GM19463 (cell line): Measurements from ENCODE around the gene PAXIP1.
"Not testable (repeated sequence)": the region's sequence is repeated elsewhere in the genome, so short reads cannot be mapped to it uniquely, and the experiment has no call there.

Experiments
- ATAC-seq: cut with Tn5 transposase; IDR thresholded peaks from one replicate; pipeline ENCODE4 v1.9.1; 2021; ENCODE audit warnings: mild to moderate bottlenecking, moderate library complexity; ENCODE audit not compliant: unreplicated experiment

PAXIP1 gene, protein sequence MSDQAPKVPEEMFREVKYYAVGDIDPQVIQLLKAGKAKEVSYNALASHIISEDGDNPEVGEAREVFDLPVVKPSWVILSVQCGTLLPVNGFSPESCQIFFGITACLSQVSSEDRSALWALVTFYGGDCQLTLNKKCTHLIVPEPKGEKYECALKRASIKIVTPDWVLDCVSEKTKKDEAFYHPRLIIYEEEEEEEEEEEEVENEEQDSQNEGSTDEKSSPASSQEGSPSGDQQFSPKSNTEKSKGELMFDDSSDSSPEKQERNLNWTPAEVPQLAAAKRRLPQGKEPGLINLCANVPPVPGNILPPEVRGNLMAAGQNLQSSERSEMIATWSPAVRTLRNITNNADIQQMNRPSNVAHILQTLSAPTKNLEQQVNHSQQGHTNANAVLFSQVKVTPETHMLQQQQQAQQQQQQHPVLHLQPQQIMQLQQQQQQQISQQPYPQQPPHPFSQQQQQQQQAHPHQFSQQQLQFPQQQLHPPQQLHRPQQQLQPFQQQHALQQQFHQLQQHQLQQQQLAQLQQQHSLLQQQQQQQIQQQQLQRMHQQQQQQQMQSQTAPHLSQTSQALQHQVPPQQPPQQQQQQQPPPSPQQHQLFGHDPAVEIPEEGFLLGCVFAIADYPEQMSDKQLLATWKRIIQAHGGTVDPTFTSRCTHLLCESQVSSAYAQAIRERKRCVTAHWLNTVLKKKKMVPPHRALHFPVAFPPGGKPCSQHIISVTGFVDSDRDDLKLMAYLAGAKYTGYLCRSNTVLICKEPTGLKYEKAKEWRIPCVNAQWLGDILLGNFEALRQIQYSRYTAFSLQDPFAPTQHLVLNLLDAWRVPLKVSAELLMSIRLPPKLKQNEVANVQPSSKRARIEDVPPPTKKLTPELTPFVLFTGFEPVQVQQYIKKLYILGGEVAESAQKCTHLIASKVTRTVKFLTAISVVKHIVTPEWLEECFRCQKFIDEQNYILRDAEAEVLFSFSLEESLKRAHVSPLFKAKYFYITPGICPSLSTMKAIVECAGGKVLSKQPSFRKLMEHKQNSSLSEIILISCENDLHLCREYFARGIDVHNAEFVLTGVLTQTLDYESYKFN

GRCh38 chr7:155003092-155003375, at the start of gene PAXIP1:
TSS of gene PAXIP1 (minus strand) at chr7:155003124. CDS start at chr7:155002929, 195 bp downstream.
- ATAC-seq, result peak; percentile 60

DNA sequence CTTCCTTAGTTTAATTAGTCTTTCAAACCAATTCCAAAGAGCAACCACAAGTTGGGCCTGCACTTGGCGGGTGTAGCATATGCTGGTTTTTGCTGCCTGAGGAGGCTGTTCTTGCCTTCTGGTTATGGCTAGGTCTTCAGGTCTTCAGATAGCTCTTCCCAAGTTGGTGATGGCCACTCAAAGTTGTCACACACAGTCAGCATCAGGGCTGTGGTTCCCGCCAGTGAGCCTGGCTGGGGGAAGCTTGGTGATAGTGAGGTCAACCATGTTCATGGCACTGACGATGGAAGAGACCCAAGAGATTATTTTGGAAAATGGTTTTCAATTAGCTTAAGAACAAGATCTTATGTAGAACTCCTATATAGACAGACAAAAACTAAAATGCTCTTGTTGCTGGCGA, 48.4 kb upstream of the PAXIP1 start:
- no peak for ATAC-seq

DNA sequence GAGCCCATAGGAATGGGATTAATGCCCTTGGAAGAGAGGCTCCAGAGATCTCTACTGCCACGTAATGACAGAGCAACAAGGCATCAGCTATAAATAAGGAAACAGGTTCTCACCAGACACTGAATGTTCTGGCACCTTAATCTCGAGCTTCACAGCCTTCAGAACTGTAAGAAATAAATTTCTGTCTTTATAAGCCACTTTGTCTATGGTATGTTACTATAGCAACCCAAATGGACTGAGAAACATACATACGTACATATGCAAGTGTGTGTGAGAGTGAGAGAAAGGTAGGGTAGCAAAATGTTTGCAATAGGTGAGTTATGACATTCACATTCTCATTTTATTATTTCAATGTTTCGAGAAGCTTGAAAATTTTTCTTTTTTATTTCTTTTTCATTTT, 45.1 kb upstream of the PAXIP1 start:
- no peak for ATAC-seq

DNA sequence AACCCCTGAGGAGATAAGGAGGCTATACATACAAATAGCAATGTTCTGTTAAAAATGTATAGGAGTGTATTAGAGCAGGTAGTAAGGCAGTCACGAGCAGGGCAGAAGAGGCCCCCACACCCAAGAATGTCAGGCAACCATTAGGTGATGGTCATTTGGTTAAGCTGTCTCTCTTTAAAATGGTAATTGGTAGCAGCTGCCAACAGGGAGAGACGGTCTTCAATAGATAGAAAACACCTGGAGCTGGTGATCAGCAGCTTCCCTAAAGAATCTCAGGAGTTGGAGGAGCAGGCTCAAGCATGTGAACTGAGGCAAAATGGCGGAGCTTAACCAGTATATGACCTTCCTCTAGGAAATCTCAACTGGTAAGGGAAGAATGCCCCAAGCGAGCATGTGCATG, 40.8 kb upstream of the PAXIP1 start:
- no peak for ATAC-seq

GRCh38 chr7:155038335-155038734, 35.4 kb upstream of the PAXIP1 start:
- ATAC-seq, result no peak

GRCh38 chr7:155034495-155034894, 31.6 kb upstream of the PAXIP1 start:
- not testable (repeated sequence) for ATAC-seq

DNA sequence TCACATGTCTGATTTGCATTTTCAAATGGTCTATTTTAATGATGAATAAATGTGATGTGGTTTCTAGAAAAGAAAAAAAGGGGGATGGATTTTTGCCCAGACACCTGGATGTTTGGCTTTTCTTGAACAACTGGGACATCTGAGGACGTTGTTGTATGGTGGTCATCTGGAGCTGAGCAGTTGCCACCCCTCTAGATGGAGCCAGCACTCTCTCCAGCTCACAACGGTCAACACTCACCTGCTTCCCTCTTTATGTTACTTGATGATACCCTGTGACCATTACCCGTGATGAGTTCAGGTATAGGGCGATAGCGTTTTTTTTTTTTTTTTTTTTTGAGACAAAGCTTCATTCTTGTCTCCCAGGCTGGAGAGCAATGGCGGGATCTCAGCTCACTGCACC, 30.1 kb upstream of the PAXIP1 start:
- no peak for ATAC-seq

DNA sequence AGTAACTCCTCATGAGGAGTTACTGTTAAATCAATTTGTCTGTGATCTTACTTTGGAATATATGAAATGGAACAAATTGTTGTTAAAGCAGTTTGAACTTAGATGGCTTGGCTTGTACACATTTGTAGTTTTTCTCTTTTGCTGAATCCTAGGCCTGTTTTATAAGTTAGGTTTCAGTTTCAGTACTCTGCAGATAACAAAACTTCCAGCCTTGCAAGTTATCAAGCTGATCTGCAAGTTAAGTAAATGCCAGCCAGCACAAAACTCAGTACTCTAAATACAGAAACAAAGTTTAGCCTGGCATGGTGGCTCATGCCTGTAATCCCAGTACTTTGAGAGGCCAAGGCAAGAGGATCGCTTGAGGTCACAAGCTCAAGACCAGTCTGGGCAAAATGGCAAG, 25.0 kb upstream of the PAXIP1 start:
- ATAC-seq, result no peak

DNA sequence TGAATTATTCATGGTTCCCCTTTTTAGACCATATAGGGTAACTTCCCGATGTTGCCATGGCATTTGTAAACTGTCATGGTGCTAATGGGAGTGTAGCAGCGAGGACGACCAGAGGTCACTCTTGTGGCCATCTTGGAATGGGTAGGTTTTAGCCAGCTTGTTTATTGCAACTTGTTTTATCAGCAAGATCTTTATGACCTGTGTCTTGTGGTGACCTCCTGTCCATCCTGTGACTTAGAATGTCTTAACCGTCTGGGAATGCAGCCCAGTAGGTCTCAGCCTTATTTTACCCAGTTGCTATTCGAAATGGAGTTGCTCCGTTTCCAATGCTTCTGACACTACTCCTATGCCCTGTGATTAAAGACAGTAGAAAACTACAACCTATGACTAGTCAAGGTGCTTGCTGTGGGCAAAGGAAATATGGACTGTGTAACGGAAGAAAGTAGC, 18.8 kb upstream of the PAXIP1 start:
- ATAC-seq, result no peak

DNA sequence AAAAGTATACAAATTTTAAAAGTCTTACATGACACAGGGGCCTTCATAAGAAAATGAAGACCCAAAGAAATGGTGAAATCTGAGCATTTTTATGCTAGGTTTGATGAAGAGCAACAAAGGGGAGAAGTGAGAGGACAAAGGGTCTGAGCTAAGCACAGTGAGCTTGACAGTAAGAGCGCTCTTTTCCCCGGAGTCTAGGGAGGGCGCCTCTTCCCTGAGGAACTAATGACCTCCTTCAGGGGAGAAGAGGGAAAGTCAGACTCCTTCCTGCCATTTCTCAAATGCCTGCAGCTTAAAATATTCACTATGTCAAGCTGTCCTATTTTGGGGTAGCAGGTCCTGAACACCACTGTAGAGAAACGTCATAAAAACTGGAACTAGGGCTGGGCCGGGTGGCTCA, 18.1 kb upstream of the PAXIP1 start:
- no peak for ATAC-seq

- no peak for ATAC-seq
Observed at GRCh38 chr7:155017834-155018233, 14.9 kb upstream of the PAXIP1 start.

- ATAC-seq, result no peak
Observed at GRCh38 chr7:155011086-155011485, 8.2 kb upstream of the PAXIP1 start.

DNA sequence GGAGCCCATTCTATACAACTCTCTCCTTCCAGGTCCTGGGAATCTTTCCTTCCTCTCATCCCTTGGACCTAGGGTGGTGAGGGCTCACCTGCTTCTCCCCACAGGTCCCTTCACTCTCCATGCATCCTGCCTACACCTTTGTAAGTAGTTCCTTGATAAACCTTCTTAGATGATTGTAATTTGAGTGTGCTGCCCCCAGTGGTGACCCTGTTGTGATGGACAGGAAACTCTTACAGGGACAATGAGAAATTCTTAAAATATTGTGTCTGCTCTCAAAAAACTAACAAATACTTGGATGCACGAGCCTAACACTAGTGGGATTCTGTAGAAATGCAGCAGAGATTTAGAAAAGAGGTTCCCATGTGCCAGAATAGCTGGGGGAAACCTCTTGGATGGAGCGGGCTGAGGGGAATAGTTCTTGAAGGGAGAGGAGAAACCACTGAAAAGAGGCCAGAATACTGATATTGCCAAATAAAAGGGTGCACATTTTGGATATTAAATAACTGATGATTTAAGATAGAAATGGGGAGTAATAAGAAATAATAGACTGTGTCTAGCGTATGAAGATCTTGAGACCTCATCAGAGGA, 6.7 kb upstream of the PAXIP1 start:
- ATAC-seq, result no peak

DNA sequence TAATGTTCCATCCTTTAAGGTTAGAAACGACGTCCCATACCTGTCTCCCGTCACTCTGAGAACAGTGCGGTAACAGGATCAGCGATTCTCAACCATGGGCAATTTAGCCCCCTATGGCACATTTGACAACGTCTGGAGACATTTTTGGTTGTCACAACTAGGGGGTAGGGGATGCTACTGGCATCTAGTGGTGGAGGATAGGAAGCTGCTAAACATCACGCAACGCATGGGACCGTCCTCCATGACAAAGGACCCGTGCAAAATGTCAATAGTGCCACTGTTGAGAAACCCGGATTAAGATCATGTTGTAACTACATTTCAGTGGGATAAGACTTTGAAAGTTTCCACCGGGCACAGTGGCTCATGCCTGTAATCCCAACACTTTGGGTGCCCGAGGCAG, 5.0 kb upstream of the PAXIP1 start:
- ATAC-seq, result no peak

GRCh38 chr7:155003376-155004214, 671 bp upstream of the PAXIP1 start:
- ATAC-seq, result peak; percentile 61

DNA sequence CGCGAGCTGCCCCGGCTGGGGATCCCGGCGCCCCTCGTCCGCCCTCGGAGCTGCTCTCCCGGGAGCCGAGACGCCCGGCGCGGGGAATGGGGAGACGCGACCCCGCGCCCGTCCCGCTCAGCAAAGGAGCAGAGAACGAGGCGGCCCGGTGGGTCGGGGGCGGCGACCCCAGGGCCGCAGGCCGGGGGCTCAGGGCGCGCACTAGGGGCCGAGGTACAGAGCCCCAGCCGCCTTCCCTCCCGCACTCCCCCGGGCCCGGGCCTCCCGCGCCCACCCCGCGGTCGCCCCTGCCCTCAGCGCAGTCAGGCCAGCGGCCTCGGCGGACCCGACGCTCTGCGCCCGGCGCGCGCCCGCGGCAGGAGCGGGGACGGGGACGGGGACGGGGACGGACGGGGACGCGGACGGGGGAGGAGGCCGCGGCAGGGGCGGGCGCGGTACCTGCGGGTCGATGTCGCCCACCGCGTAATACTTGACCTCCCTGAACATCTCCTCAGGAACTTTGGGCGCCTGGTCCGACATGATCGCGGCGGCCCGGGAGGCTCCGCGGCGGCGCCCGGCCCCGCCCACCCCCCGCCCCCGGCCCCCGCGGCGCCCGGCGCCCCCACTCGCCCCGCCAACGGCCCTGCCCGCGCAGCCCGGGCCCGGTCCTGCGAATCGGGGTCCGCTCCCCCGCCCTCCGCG, 373 bp downstream of the PAXIP1 start:
- ATAC-seq, result peak; percentile 35

- ATAC-seq, result peak; percentile 10
Observed at GRCh38 chr7:155001756-155002410, 1.0 kb downstream of the PAXIP1 start.

GRCh38 chr7:155000795-155001194, 2.1 kb downstream of the PAXIP1 start:
- no peak for ATAC-seq

- no peak for ATAC-seq
Observed at GRCh38 chr7:154998481-154998880, 4.4 kb downstream of the PAXIP1 start.
